AG10803 (cell line): ENCODE data around the gene B4GALT1.
A peak's percentile ranks its signal among the peaks of the same experiment; 100 is the strongest.

ENCODE experiments used
- DNase-seq: peaks from one replicate; pipeline ENCODE4 v3.0.0; 2010; ENCODE audit warnings: low read depth
- H3K4me3 ChIP-seq: 2 replicates; pipeline ENCODE4 v1.5.1; 2011; ENCODE audit warnings: mild to moderate bottlenecking, low read length, control low read depth
- CTCF ChIP-seq: conservative IDR thresholded peaks from 2 replicates; pipeline ENCODE4 v1.5.1; 2011; ENCODE audit warnings: mild to moderate bottlenecking, low read length, control low read depth, inconsistent platforms

Gene B4GALT1

GRCh38 chr9:33198165-33198564 lies 31.0 kb upstream of the B4GALT1 start:
- H3K4me3 ChIP-seq = peak overlapping the region; percentile 20; the same call in 1 of the 2 replicates
- peak; percentile 93 for DNase-seq

GRCh38 chr9:33197279-33198152 lies 30.4 kb upstream of the B4GALT1 start:
- peak; percentile 26 for TF ChIP-seq CTCF
- peak; percentile 49 for DNase-seq
- no peak overlapping the region for H3K4me3 ChIP-seq

More at GRCh38 chr9:33198165-33198564, 31.0 kb upstream of the B4GALT1 start:
- TF ChIP-seq CTCF = no peak

DNA sequence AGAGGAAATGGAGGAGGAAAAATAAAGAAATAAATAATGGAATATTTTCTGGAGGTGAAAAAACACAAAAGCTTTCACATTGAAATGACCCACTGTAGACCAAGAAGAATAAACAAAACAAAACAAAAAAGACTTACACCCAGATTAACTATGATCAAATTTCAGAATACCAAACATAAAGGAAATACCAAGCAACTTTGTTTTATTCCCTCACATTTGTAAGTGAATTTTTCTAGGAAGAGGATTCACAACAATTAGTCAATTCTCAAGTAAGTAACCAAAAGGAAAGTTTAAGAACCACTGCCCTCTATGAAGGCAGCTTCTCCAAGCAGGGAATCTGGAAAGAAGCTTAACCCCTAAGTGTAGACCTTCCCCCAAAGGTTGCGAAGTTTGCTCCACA lies 29.6 kb upstream of the B4GALT1 start:
- H3K4me3 ChIP-seq = no peak overlapping the region
- TF ChIP-seq CTCF = no peak
- DNase-seq = peak; percentile 52

- no peak for DNase-seq
- no peak for TF ChIP-seq CTCF
- no peak overlapping the region for H3K4me3 ChIP-seq
These were observed 26.7 kb upstream of the B4GALT1 start for GRCh38 chr9:33193818-33194217.

GRCh38 chr9:33192493-33193255 lies 25.5 kb upstream of the B4GALT1 start:
- TF ChIP-seq CTCF = no peak
- no peak overlapping the region for H3K4me3 ChIP-seq
- DNase-seq = peak; percentile 61

DNA sequence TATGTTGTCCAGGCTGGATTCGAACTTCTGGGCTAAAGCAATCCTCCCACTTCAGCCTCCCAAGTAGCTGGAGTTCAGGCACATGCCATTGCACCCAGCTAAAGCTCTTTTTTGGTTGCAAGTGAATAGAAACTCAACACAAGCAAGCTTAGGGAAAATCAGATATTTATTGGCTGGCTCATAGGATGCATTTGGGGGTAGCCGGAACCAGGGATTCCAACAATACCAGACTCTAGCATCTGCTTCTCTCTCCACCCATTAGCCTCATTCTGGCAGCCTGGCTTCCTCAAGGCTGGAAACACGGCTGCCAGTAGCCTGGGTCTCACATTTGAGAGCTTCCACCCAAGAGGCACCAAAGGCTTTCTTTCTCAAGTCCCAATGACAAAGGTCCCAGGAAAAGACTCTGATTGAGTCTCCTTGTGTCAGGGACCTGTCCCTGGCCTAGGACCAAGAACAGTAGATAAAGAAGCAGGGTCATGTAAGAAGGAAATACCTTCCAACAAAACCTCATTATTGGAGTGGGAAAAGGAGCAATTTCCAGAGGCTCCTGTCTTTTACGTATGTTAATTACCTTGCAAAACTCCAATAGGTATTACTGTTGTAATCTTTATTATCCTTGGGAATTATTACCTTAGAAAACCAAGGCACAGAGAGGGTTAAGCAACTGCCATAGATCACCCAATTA lies 23.0 kb upstream of the B4GALT1 start:
- TF ChIP-seq CTCF = no peak
- peak; percentile 58 for DNase-seq
- no peak overlapping the region for H3K4me3 ChIP-seq
